OCI-LY1 (cell line): Measurements from ENCODE around the gene MSS51.

Experiments
- H2AFZ ChIP-seq: fragments of 200-600 bp; sonication (generic), shearing (Covaris generic); 2 replicates; pipeline ENCODE4 v1.6.0; 2014; ENCODE audit warnings: antibody characterized with exemption, mild to moderate bottlenecking, low read length
- H3F3A ChIP-seq: fragments of 200-600 bp; sonication (generic), shearing (Covaris generic); 2 replicates; pipeline ENCODE4 v1.6.0; 2014; ENCODE audit warnings: mild to moderate bottlenecking, antibody characterized with exemption, low read length, moderate library complexity; ENCODE audit not compliant: insufficient read depth
- H3K27ac ChIP-seq: fragments of 200-600 bp; sonication (generic); 2 replicates; pipeline ENCODE4 v1.5.1; 2014; ENCODE audit warnings: low read length, mixed run types, mild to moderate bottlenecking, low read depth; ENCODE audit not compliant: poor library complexity, severe bottlenecking
- H3K27me3 ChIP-seq: fragments of 200-600 bp; sonication (generic); 2 replicates; pipeline ENCODE4 v1.6.0; 2014; ENCODE audit warnings: antibody characterized with exemption, mild to moderate bottlenecking, low read length, moderate library complexity; ENCODE audit not compliant: insufficient read depth
- H3K36me3 ChIP-seq: fragments of 200-600 bp; sonication (generic); 2 replicates; pipeline ENCODE4 v1.6.1; 2014; ENCODE audit warnings: mild to moderate bottlenecking, antibody characterized with exemption, low read length, moderate library complexity, mixed read lengths; ENCODE audit not compliant: insufficient read depth
- H3K4me1 ChIP-seq: fragments of 200-600 bp; sonication (generic); 2 replicates; pipeline ENCODE4 v1.5.1; 2014; ENCODE audit warnings: mild to moderate bottlenecking, low read length, moderate library complexity; ENCODE audit not compliant: insufficient read depth, severe bottlenecking
- H3K4me2 ChIP-seq: fragments of 200-600 bp; sonication (generic), shearing (Covaris generic); 2 replicates; pipeline ENCODE4 v1.6.1; 2014; ENCODE audit warnings: low read length
- H3K4me3 ChIP-seq: fragments of 200-600 bp; sonication (generic); 2 replicates; pipeline ENCODE4 v1.5.1; 2014; ENCODE audit warnings: low read length, low read depth, mild to moderate bottlenecking, mixed read lengths; ENCODE audit not compliant: poor library complexity, severe bottlenecking
- H3K79me2 ChIP-seq: fragments of 200-600 bp; shearing (Covaris generic); 2 replicates; pipeline ENCODE4 v1.6.1; 2016; ENCODE audit warnings: mixed run types, low read length, mixed read lengths; ENCODE audit not compliant: insufficient read depth
- H3K9ac ChIP-seq: fragments of 200-600 bp; sonication (generic), shearing (Covaris generic); 2 replicates; pipeline ENCODE4 v1.6.1; 2014; ENCODE audit warnings: mild to moderate bottlenecking, low read length, mixed read lengths
- H3K9me2 ChIP-seq: fragments of 200-600 bp; sonication (generic), shearing (Covaris generic); 2 replicates; pipeline ENCODE4 v1.6.1; 2014; ENCODE audit warnings: low read depth, mild to moderate bottlenecking, low read length, mixed read lengths
- H3K9me3 ChIP-seq: fragments of 200-600 bp; shearing (Covaris generic); 2 replicates; pipeline ENCODE4 v1.6.1; 2014; ENCODE audit warnings: low read length, mixed read lengths
- H4K20me1 ChIP-seq: fragments of 200-600 bp; sonication (generic), shearing (Covaris generic); 2 replicates; pipeline ENCODE4 v1.6.0; 2016; ENCODE audit warnings: mild to moderate bottlenecking, low read length; ENCODE audit not compliant: insufficient read depth
- CTCF ChIP-seq: fragments of 200-600 bp; sonication (generic), shearing (Covaris generic); IDR thresholded peaks from 2 replicates; pipeline ENCODE4 v1.5.1; 2017; ENCODE audit warnings: mild to moderate bottlenecking, antibody characterized with exemption, low read length, moderate library complexity, mixed read lengths
- EZH2 ChIP-seq: fragments of 200-600 bp; sonication (generic), shearing (Covaris generic); IDR thresholded peaks from 2 replicates; pipeline ENCODE4 v1.8.0; 2017; ENCODE audit warnings: borderline replicate concordance, mixed run types, mild to moderate bottlenecking, antibody characterized with exemption, low read length, moderate library complexity, mixed read lengths

Gene MSS51

DNA sequence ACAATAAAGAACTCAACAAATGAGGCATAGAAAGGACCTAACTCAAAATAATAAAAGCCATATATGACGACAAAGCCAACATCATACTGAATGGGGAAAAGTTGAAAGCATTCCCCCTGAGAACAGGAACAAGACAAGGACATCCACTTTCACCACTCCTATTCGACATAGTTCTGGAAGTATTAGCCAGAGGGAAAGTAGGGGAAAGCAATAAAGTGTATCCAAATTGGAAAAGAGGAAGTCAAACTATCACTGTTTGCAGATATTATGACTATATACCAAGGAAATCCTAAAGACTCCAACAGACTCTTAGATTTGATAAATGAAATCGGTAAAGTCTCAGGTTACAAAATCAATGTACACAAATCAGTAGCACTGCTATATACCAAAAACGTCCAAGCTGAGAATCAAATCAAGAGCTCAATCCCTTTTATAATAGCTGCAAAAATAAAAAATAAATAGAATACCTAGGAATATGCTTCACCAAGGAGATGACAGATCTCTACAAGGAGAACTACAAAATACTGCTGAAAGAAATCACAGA, 24.3 kb downstream of the MSS51 start:
- Histone ChIP-seq H3K36me3 (peaks cover 22% of the 10 kb centered on the region), H3K9me3 (no peaks in the 10 kb centered on the region), H3K9ac (no peak overlapping the region), H3K27ac (no peak overlapping the region), H3K4me3 (no peak overlapping the region), H3K79me2 (peaks cover 87% of the 10 kb centered on the region), H3K4me2 (no peak overlapping the region), H3F3A (no peaks in the 10 kb centered on the region), H3K27me3 (no peaks in the 10 kb centered on the region), H4K20me1 (no peaks in the 10 kb centered on the region), H2AFZ (no peak overlapping the region), H3K9me2 (no peaks in the 10 kb centered on the region), H3K4me1 (peaks cover 19% of the 10 kb centered on the region)
- no peak for TF ChIP-seq CTCF

GRCh38 chr10:73408061-73408460, 25.3 kb downstream of the MSS51 start:
- no peaks in the 10 kb centered on the region for H3K27me3 ChIP-seq
- no peaks in the 10 kb centered on the region for H3K9me2 ChIP-seq
- H3K4me3 ChIP-seq, result no peak overlapping the region
- no peak overlapping the region for H3K9ac ChIP-seq
- H4K20me1 ChIP-seq, result no peaks in the 10 kb centered on the region
- H3K36me3 ChIP-seq, result peaks cover 22% of the 10 kb centered on the region
- peaks cover 19% of the 10 kb centered on the region for H3K4me1 ChIP-seq
- no peaks in the 10 kb centered on the region for H3K9me3 ChIP-seq
- H3K79me2 ChIP-seq, result peaks cover 93% of the 10 kb centered on the region
- TF ChIP-seq EZH2, result no peak
- no peaks in the 10 kb centered on the region for H3F3A ChIP-seq
- H3K4me2 ChIP-seq, result no peak overlapping the region
- no peak overlapping the region for H3K27ac ChIP-seq
- H2AFZ ChIP-seq, result no peak overlapping the region

GRCh38 chr10:73407495-73407894, 25.9 kb downstream of the MSS51 start:
- Histone ChIP-seq H3K9me3 (no peaks in the 10 kb centered on the region), H3K4me1 (peaks cover 15% of the 10 kb centered on the region), H3F3A (no peaks in the 10 kb centered on the region), H3K27ac (no peak overlapping the region), H3K4me3 (no peak overlapping the region), H3K36me3 (peaks cover 22% of the 10 kb centered on the region), H3K79me2 (peaks cover 92% of the 10 kb centered on the region), H4K20me1 (no peaks in the 10 kb centered on the region), H2AFZ (no peak overlapping the region), H3K9ac (no peak overlapping the region), H3K27me3 (no peaks in the 10 kb centered on the region), H3K9me2 (no peaks in the 10 kb centered on the region), H3K4me2 (no peak overlapping the region)
- TF ChIP-seq CTCF (no peak), EZH2 (no peak)

DNA sequence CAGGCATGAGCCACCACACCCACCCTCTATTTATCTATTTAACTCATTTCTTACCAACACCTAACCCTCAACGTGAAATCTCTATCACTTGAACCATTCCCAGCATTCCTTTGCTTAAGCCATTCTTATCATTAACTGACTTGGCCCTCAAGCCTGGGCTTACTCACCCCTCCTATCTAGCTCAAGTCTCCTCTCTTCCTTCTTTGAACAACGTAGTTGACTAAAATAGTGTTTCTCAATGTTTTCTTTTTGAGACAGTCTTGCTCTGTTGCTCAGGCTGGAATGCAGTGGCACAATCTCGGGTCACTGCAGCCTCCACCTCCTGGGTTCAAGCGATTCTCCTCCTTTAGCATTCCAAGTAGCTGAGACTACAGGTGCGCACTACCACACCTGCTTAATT, 26.5 kb downstream of the MSS51 start:
- no peaks in the 10 kb centered on the region for H3F3A ChIP-seq
- peaks cover 22% of the 10 kb centered on the region for H3K36me3 ChIP-seq
- H3K9me3 ChIP-seq, result no peaks in the 10 kb centered on the region
- H3K4me2 ChIP-seq, result no peak overlapping the region
- H3K4me3 ChIP-seq, result no peak overlapping the region
- no peaks in the 10 kb centered on the region for H3K9me2 ChIP-seq
- H3K9ac ChIP-seq, result no peak overlapping the region
- H4K20me1 ChIP-seq, result no peaks in the 10 kb centered on the region
- H3K4me1 ChIP-seq, result peaks cover 8% of the 10 kb centered on the region
- H3K27me3 ChIP-seq, result no peaks in the 10 kb centered on the region
- no peak overlapping the region for H3K27ac ChIP-seq
- TF ChIP-seq CTCF (no peak), EZH2 (no peak)
- H2AFZ ChIP-seq, result no peak overlapping the region
- peaks cover 93% of the 10 kb centered on the region for H3K79me2 ChIP-seq
